Naive thymus-derived CD8-positive, alpha-beta T cell (primary cell): ENCODE measurements around the gene NRCAM. TPM values are rescaled to one million over a fixed set of nuclear protein-coding genes. Genes with fewer than 3 reads are reported as not detected.
"Not testable (repeated sequence)": the region's sequence is repeated elsewhere in the genome, so short reads cannot be mapped to it uniquely, and the experiment has no call there.

Source experiments
- ATAC-seq, 2 donors: fragments of 150-1000 bp; cut with Tn5 transposase in 1 of 2; sonication (Bioruptor Pico), chemical (Tn5 transposase) in 1 of 2; 1 replicate in 1 of 2; 2 replicates in 1 of 2; pipeline ENCODE4 v1.10.0; 2021; ENCODE audit warnings: mild to moderate bottlenecking in 2 of 2, moderate library complexity in 2 of 2
- POLR2A ChIA-PET: fragments of 350-600 bp; sonication (Branson Sonifier 250); formaldehyde crosslinking; loops from one replicate; lab custom pipeline; 2021; ENCODE audit warnings: antibody characterized with exemption; lab: Charles Lee
- DNase-seq, 10 donors: peaks; one replicate each; pipeline versions ENCODE4 v3.0.0 to v3.0.0-alpha.2; 2020 to 2022
- H3K27ac Mint-ChIP-seq, 10 donors: one replicate each; pipeline ENCODE4 v1.8.0; 2020 to 2022; ENCODE audit warnings: mild to moderate bottlenecking in 10 of 10, mixed read lengths in 10 of 10, moderate library complexity in 4 of 10, inconsistent platforms in 1 of 10
- H3K27me3 Mint-ChIP-seq, 5 donors: one replicate each; pipeline ENCODE4 v1.8.0; 2021 to 2022; ENCODE audit warnings: mixed read lengths in 5 of 5
- H3K36me3 Mint-ChIP-seq, 3 donors: one replicate each; pipeline ENCODE4 v1.8.0; 2020 to 2022; ENCODE audit warnings: mixed read lengths in 3 of 3, mild to moderate bottlenecking in 2 of 3, inconsistent platforms in 1 of 3
- H3K4me1 Mint-ChIP-seq, 4 donors: one replicate each; pipeline ENCODE4 v1.8.0; 2021 to 2022; ENCODE audit warnings: mixed read lengths in 4 of 4
- H3K4me3 Mint-ChIP-seq, 10 donors: one replicate each; pipeline ENCODE4 v1.8.0; 2020 to 2022; ENCODE audit warnings: mild to moderate bottlenecking in 10 of 10, mixed read lengths in 10 of 10, moderate library complexity in 6 of 10, inconsistent platforms in 1 of 10
- H3K9me3 Mint-ChIP-seq, 9 donors: one replicate each; pipeline ENCODE4 v1.8.0; 2020 to 2022; ENCODE audit warnings: mixed read lengths in 9 of 9, mild to moderate bottlenecking in 3 of 9, inconsistent platforms in 1 of 9, moderate library complexity in 1 of 9
- polyA plus RNA-seq, 3 donors: library from polyadenylated mRNA; unstranded; fragments of 300-500 nt; fragmentation: Illumina TruSeq; gene quantifications; one replicate each; pipeline ENCODE4 v1.2.3, GENCODE V29; 2021
- total RNA-seq, 8 experiments: library from RNA in 2 of 8; stranded (reverse) in 2 of 8; gene quantifications; one replicate each; pipeline ENCODE4 v1.2.3 and lab custom pipeline; 2021 to 2026

Gene NRCAM
- total and polyA plus RNA-seq, 5 experiments from 2014 or later = 11.1 to 46.6 (median 18.2) TPM

DNA sequence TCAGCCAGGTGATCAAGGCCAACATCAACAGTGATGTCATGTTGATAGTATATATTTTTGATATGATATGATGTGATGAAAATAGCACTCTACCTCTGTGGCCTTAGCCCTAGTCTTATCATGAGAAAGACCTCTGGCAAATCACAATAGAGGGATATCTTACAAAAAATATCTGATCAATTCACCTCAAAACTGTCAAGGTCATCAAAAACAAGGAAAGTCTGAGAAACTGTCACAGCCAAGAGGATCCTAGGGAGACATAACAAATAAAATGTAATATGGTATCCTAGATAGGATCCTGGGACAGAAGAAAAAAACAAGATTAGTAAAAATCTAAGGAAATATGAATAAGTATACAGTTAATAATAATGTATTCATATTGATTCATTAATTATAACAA lies 92.6 kb downstream of the NRCAM start:
- Mint-ChIP-seq H3K27ac (no peak overlapping the region), H3K4me3 (no peak overlapping the region), H3K27me3 (peaks cover 0 to 2% (median 0%) of the 10 kb centered on the region in 5 donors), H3K4me1 (peaks cover 3 to 27% (median 20%) of the 10 kb centered on the region in 4 donors), H3K9me3 (peaks cover 0 to 3% (median 0%) of the 10 kb centered on the region in 9 donors), H3K36me3 (peaks cover 0 to 45% (median 34%) of the 10 kb centered on the region in 3 donors)
- POLR2A ChIA-PET = no interaction called here
- DNase-seq (no peak), ATAC-seq (no peak)

DNA sequence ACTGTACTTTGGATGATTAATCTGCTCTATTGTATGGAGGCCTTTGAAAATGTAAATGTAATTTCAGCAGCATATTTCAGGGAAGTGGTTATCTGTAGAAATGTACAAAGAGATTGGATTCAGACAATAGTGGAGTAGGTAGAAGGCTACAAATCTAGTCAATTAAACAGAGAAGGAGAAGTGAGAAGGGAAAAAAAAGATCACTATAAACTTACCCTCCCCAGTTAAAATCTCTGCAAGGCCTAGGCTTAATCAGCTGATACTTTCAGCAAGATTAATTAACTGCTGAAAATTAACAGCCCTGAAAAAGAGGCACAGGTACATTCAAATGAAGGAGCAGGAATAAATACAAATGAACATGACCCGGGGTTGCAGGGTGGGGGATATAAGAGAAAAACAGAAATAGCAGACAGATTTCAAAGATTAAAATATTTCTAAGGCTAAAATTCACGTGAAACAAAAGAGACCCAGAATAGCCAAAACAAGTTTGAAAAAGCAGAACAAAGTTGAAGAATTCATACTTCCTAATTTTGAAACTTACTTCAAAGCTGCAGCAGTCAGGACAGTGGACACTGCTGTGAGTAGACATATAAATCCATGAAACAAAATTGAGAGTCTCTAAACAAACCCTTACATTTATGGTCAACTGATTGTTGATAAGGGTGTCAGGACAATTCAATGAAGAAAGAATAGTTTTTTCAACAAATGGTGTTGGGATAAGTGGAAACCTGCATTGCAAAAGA lies 96.0 kb downstream of the NRCAM start:
- Mint-ChIP-seq H3K4me3 (no peak overlapping the region), H3K36me3 (peaks cover 0 to 36% (median 36%) of the 10 kb centered on the region in 3 donors), H3K27ac (peak overlapping the region in 1 of 10 donors; percentile 35), H3K27me3 (no peaks in the 10 kb centered on the region), H3K4me1 (peaks cover 6 to 31% (median 11%) of the 10 kb centered on the region in 4 donors), H3K9me3 (peaks cover 0 to 3% (median 0%) of the 10 kb centered on the region in 9 donors)
- POLR2A ChIA-PET = no interaction called here
- DNase-seq = no peak
- no peak for ATAC-seq

DNA sequence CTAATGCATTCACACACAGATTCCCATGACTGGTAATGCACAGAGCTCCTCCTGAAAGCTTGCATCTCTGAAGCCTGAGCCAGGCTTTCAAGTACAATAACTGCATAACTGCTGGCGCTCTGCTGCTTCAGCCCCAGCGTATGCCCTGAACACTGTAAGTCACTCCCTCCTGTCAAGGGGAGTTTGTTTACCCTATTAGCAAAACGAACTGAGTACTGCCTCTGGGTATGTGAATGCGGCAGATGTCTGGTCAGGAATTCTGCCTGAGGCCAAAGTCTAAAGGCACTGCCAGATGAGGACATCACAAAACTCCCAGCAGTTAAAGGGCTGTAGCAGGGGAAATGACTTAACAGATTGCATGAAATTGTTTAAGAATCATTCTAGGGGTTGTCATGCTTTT lies 97.7 kb downstream of the NRCAM start:
- Mint-ChIP-seq H3K27ac (no peak overlapping the region), H3K9me3 (no peaks in the 10 kb centered on the region), H3K4me3 (no peak overlapping the region)

DNA sequence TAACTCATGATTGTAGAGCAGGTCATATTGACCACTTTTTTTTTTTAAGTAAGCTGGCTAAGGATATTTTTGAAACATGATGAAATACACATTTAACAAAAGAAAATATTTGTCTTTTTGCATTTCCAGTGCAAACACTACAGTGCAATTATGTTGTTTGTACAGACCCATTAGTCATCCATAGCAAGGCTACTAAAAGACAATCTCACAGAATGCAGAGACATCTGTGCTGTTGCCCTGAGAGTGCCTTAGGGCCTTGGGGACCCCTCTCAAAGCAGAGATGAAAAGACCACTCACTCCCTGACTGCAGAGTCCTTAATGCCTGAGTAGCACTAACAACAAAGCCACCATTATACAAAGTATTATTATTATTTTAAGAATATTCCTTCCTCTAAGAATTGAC lies 104.5 kb downstream of the NRCAM start:
- ATAC-seq (no peak), DNase-seq (no peak)
- peaks cover 0 to 34% (median 16%) of the 10 kb centered on the region in 3 donors for H3K36me3 Mint-ChIP-seq
- H3K4me3 Mint-ChIP-seq = no peak overlapping the region
- H3K27me3 Mint-ChIP-seq = peaks cover 0 to 4% (median 0%) of the 10 kb centered on the region in 5 donors
- peaks cover 0 to 18% (median 11%) of the 10 kb centered on the region in 4 donors for H3K4me1 Mint-ChIP-seq
- no peak overlapping the region for H3K27ac Mint-ChIP-seq
- H3K9me3 Mint-ChIP-seq = no peaks in the 10 kb centered on the region
- POLR2A ChIA-PET = no interaction called here

More for the DNA sequence above, 97.7 kb downstream of the NRCAM start:
- no peaks in the 10 kb centered on the region for H3K27me3 Mint-ChIP-seq
- H3K36me3 Mint-ChIP-seq = peaks cover 0 to 37% (median 28%) of the 10 kb centered on the region in 3 donors
- no peak for DNase-seq
- H3K4me1 Mint-ChIP-seq = peaks cover 7 to 37% (median 11%) of the 10 kb centered on the region in 4 donors
- no peak for ATAC-seq
- POLR2A ChIA-PET = no interaction called here

DNA sequence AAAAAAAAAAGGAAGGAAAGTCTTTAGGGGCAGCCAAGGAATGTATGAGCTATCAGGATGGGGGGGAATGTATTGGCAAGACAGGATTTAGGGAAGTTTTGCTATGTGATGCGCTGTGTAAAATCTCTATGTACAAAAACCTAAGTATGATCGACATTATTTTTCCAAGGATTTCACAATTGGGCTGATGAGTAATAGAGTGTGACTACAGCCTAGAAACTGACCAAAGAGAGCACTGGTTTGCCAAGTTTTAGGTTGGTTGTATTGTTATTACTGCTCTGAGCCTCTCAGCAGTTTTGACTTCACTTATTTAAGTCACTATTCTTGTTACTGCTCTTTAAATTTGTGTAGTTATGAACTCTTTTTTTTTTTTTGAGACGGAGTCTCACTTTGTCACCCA lies 107.3 kb downstream of the NRCAM start:
- Mint-ChIP-seq H3K27me3 (peaks cover 0 to 4% (median 0%) of the 10 kb centered on the region in 5 donors), H3K4me1 (peaks cover 0 to 19% (median 6%) of the 10 kb centered on the region in 4 donors), H3K9me3 (peaks cover 0 to 3% (median 0%) of the 10 kb centered on the region in 9 donors), H3K4me3 (no peak overlapping the region), H3K27ac (peak overlapping the region in 1 of 10 donors; percentile 1), H3K36me3 (peaks cover 6 to 37% (median 23%) of the 10 kb centered on the region in 3 donors)
- POLR2A ChIA-PET = no interaction called here
- DNase-seq (no peak), ATAC-seq (no peak)

DNA sequence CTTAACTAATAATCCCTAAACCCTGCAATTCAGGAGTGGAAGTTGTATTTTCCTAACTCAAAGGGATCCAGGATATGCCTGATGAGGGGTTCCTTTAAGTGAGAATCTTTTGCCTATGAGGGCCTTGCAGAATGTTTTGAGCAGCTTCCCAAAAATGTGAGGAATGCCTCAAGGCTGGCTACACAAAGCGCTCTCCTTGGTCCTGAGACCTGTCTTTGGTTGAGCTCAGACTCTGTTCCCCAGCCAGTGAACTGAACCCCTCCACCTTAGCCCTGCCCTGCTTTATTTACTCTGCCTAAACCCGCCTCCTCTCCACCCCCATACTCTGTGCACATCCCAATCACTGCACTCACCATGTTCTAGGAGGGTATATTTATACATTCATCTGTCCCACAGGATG lies 108.6 kb downstream of the NRCAM start:
- H3K27ac Mint-ChIP-seq = no peak overlapping the region
- DNase-seq (no peak), ATAC-seq (no peak)
- H3K36me3 Mint-ChIP-seq = peaks cover 6 to 34% (median 28%) of the 10 kb centered on the region in 3 donors
- no peak overlapping the region for H3K4me3 Mint-ChIP-seq
- POLR2A ChIA-PET = no interaction called here
- H3K27me3 Mint-ChIP-seq = peaks cover 0 to 4% (median 0%) of the 10 kb centered on the region in 5 donors
- peaks cover 0 to 3% (median 0%) of the 10 kb centered on the region in 9 donors for H3K9me3 Mint-ChIP-seq
- peaks cover 0 to 18% (median 6%) of the 10 kb centered on the region in 4 donors for H3K4me1 Mint-ChIP-seq

DNA sequence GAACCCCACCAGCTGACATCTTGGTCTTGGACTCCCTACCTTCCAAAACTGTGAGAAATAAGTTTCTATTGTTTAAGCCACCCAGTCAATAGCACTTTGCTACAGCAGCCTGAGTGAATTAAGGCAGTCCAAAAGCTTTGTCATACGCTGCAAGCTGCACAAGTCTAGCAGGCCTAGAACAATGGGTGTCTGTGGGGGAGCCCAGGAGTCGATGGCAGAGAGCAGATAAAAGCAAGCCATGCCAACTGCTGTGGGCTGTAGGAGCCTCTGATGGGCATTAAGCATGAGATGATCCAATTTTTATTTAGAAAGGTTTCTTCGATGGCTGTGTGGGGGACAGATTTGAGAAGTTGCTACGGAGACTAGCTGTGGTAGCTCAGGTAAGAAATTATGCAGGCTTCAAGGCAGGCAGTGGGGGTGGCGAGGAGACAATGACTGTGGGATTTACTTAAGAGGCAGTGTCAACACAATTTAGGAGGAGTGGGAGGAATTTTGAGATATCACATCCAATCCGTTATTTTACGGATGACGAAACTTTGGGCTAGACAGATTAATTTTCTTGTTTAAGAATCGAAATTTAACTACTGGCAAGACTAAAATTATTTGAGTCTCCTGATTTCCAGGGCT lies 110.4 kb downstream of the NRCAM start:
- H3K4me3 Mint-ChIP-seq = no peak overlapping the region
- POLR2A ChIA-PET = no interaction called here
- H3K27ac Mint-ChIP-seq = no peak overlapping the region
- H3K9me3 Mint-ChIP-seq = peaks cover 0 to 3% (median 0%) of the 10 kb centered on the region in 9 donors
- peaks cover 6 to 38% (median 31%) of the 10 kb centered on the region in 3 donors for H3K36me3 Mint-ChIP-seq
- ATAC-seq = no peak
- DNase-seq = no peak
- peaks cover 0 to 20% (median 6%) of the 10 kb centered on the region in 4 donors for H3K4me1 Mint-ChIP-seq
- peaks cover 0 to 4% (median 0%) of the 10 kb centered on the region in 5 donors for H3K27me3 Mint-ChIP-seq

DNA sequence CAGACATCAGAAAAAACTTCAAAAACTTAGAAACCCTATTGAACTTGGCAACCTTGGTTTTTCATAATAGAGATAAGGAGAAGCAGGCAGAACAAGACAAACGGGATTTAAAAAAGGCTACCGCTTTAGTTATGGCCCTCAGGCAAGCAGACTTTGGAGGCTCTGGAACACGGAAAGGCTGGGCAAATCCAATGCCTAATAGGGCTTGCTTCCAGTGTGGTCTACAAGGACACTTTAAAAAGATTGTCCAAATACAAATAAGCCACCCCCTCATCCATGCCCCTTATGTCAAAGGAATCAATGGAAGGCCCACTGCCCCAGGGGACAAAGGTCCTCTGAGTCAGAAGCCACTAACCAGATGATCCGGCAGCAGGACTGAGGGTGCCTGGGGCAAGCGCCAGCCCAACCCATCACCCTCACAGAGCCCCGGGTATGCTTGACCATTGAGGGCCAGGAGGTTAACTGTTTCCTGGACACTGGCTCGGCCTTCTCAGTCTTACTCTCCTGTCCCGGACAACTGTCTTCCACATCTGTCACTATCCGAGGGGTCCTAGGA lies 115.3 kb downstream of the NRCAM start:
- no peak for DNase-seq
- Mint-ChIP-seq H3K27ac (no peak overlapping the region), H3K4me1 (peaks cover 0 to 18% (median 6%) of the 10 kb centered on the region in 4 donors), H3K27me3 (no peaks in the 10 kb centered on the region), H3K36me3 (peaks cover 6 to 30% (median 23%) of the 10 kb centered on the region in 3 donors), H3K4me3 (no peak overlapping the region), H3K9me3 (peaks cover 0 to 3% (median 0%) of the 10 kb centered on the region in 9 donors)
- no peak for ATAC-seq
- POLR2A ChIA-PET = no interaction called here

DNA sequence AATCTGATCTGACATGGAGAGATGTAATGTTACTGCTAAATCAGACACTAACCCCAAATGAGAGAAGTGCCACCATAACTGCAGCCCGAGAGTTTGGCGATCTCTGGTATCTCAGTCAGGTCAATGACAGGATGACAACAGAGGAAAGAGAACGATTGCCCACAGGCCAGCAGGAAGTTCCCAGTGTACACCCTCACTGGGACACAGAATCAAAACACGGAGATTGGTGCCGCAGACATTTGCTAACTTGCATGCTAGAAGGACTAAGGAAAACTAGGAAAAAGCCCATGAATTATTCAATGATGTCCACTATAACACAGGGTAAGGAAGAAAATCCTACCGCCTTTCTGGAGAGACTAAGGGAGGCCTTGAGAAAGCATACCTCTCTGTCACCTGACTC lies 115.8 kb downstream of the NRCAM start:
- H3K27ac Mint-ChIP-seq, POLR2A ChIA-PET, ATAC-seq, H3K9me3 Mint-ChIP-seq, H3K4me3 Mint-ChIP-seq, H3K27me3 Mint-ChIP-seq, DNase-seq: not testable (repeated sequence)
- Mint-ChIP-seq H3K36me3 (peaks cover 6 to 27% (median 22%) of the 10 kb centered on the region in 3 donors), H3K4me1 (peaks cover 0 to 16% (median 9%) of the 10 kb centered on the region in 4 donors)

DNA sequence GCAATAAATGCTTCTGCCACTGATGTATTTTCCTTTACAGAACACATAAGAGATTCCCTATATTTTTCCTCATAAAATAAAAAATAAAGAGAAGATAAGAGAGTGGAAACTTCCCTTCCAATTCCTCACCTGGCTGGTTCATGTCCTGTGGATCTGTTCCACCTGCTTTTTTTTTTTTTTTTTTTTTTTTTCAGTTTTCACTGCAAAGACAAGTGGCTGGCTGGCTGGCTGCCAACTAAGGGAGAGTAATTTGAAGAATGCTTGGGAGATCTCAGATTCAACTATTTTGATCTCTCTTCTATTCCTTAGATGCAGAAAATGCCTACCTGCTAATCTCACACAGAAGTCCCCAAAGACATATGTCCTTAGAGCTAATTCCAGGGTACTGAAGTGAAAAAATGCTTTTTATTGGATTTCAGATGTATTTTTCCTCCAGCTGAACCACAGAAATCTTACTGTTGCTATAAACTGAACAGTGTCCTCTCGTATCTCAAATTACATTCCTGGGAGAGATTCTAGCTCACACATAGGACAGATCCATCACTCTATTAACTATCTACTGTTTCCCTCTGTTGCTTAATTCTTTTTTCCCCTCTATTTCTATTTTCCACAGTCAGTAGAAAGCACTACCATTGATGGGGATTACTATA lies 120.8 kb downstream of the NRCAM start:
- Mint-ChIP-seq H3K27ac (no peak overlapping the region), H3K36me3 (peaks cover 0 to 6% (median 0%) of the 10 kb centered on the region in 3 donors), H3K4me3 (no peak overlapping the region), H3K9me3 (peaks cover 0 to 3% (median 0%) of the 10 kb centered on the region in 9 donors), H3K4me1 (peaks cover 0 to 27% (median 18%) of the 10 kb centered on the region in 4 donors), H3K27me3 (no peaks in the 10 kb centered on the region)
- peak in 2 of 10 donors; percentile 9 for DNase-seq
- POLR2A ChIA-PET = interaction anchor here (0.7 kb wide), 1 partner anchor 14 kb away, joined by 4 read pairs; no protein-coding TSS in a partner anchor
- ATAC-seq = no peak

DNA sequence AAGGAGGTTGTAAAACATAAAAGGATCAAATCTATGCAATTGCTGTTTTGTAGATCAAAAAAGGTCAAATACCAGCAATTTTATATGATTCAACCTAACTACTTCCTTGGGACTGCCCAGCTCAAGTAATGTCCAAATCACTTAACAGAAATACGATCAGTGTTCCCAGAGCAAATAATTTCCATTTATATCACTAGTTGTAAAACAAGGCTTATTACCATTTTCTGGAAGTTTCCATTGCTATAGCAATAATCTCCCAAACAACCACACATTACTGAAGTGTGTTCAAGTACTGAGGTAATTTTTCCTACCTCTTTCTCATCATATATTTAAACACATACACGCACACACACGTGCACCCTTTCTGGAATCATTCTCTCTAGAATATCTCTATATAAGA lies 123.3 kb downstream of the NRCAM start:
- no peak for DNase-seq
- H3K36me3 Mint-ChIP-seq = peaks cover 0 to 2% (median 0%) of the 10 kb centered on the region in 3 donors
- POLR2A ChIA-PET = no interaction called here
- no peaks in the 10 kb centered on the region for H3K9me3 Mint-ChIP-seq
- no peak overlapping the region for H3K27ac Mint-ChIP-seq
- no peak overlapping the region for H3K4me3 Mint-ChIP-seq
- H3K4me1 Mint-ChIP-seq = peaks cover 14 to 34% (median 24%) of the 10 kb centered on the region in 4 donors
- H3K27me3 Mint-ChIP-seq = no peaks in the 10 kb centered on the region
- ATAC-seq = no peak

DNA sequence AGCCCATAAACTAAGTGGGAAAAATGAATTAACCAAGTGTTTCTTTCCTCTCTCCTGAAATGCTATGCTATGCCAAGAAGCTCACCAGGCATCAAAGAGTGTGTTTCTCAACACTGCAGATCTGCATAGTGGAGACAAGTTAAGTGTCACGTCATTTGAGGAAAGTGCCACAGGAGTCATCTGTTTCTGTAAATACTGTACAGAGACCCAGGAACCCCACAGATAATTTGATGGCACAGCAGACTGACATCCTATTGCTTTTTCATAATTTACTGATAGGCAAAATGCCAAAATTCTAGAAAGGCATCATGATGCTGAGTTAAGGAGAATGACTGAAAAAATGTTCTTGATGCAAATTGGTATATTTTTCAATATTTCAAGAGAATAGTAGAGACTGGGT lies 124.3 kb downstream of the NRCAM start:
- H3K27me3 Mint-ChIP-seq = no peaks in the 10 kb centered on the region
- H3K4me1 Mint-ChIP-seq = peaks cover 17 to 39% (median 27%) of the 10 kb centered on the region in 4 donors
- DNase-seq = no peak
- no peak for ATAC-seq
- H3K4me3 Mint-ChIP-seq = no peak overlapping the region
- no peaks in the 10 kb centered on the region for H3K9me3 Mint-ChIP-seq
- H3K36me3 Mint-ChIP-seq = peaks cover 0 to 2% (median 0%) of the 10 kb centered on the region in 3 donors
- POLR2A ChIA-PET = no interaction called here
- H3K27ac Mint-ChIP-seq = no peak overlapping the region
